Measurements from ENCODE around the gene TNK1. TPM values are rescaled to one million over a fixed set of nuclear protein-coding genes. Genes with fewer than 3 reads are reported as not detected.

TNK1 gene
- total RNA-seq (2014; rRNA removed; shearing (Covaris generic)) (8.9 and 15.0 TPM in 2 replicates), polyA plus RNA-seq (2016; fragmentation: Nextera tagmentation; extraction: Ambion mirVana) (6.1 TPM in 2 replicates)
- long read RNA-seq, partial matches to known transcripts, result 1 of 2 reads
- long read RNA-seq, other reads (novel, unspliced or antisense), result 1 of 2 reads

- Histone ChIP-seq H3K4me2 (peak within 1 kb of the TSS; percentile 98), H3K4me1 (ENCODE audit: insufficient read depth) (peaks cover 17% of the 10 kb centered on the region), H3K4me3 (peak within 1 kb of the TSS; percentile 76), H2AFZ (peak within 1 kb of the TSS; percentile 99), H3K79me2 (replicated peaks; ENCODE audit: insufficient read depth) (no peaks in the 10 kb centered on the region), H3F3A (replicated peaks; ENCODE audit: low read depth) (peaks cover 23% of the 10 kb centered on the region; the same call in 1 of the 2 replicates), H3K36me3 (ENCODE audit: insufficient read depth) (no peaks in the 10 kb centered on the region; the same call in 1 of the 2 replicates), H3K27ac (ENCODE audit: low read depth) (no peak within 1 kb of the TSS), H4K20me1 (replicated peaks; ENCODE audit: insufficient read depth) (no peaks in the 10 kb centered on the region), H3K9me2 (ENCODE audit: insufficient read depth) (no peaks in the 10 kb centered on the region), H3K27me3 (ENCODE audit: insufficient read depth) (peaks cover 42% of the 10 kb centered on the region)
- H3K4me3 Mint-ChIP-seq, result peak within 1 kb of the TSS; percentile 79
- no peak within 1 kb of the TSS for H3K27ac Mint-ChIP-seq
- peaks cover 13% of the 10 kb centered on the region for H3K9me3 Mint-ChIP-seq
- H3K27me3 Mint-ChIP-seq (ENCODE audit: insufficient read depth, low read depth, poor library complexity), result peaks cover 41% of the 10 kb centered on the region
- TF ChIP-seq ZNF331 (CRISPR knock-in tag; IDR thresholded peaks at IDR 0.05; ENCODE audit: low read depth) (no peak), ETS1 (IDR thresholded peaks at IDR 0.05) (no peak), POLR2AphosphoS5 (IDR thresholded peaks at IDR 0.05; ENCODE audit: low read depth) (peak; percentile 78), CTCF (conservative IDR thresholded peaks at IDR 0.05; ENCODE audit: low read depth in 2 of 2) (no peak), NANOG (IDR thresholded peaks at IDR 0.05; ENCODE audit: borderline replicate concordance) (no peak)
- DNase-seq (ENCODE audit: low spot score) (peak; percentile 73), ATAC-seq (peak; percentile 40)
- peaks cover 7% of the 10 kb centered on the region; the same call in 2 of the 3 replicates for H3K36me3 Mint-ChIP-seq (ENCODE audit: low read depth)
- H3K4me1 Mint-ChIP-seq, result peaks cover 21% of the 10 kb centered on the region
These were observed at the start of gene TNK1 for GRCh38 chr17:7380855-7381683. Gene TNK1, plus strand, starts transcription at chr17:7381089. Its CDS starts 1,838 bp downstream, at chr17:7382927.

GRCh38 chr17:7332111-7332510 is 48.8 kb upstream of the TNK1 start:
- Mint-ChIP-seq H3K36me3 (ENCODE audit: low read depth) (peaks cover 5% of the 10 kb centered on the region; the same call in 1 of the 3 replicates), H3K27ac (peak overlapping the region; percentile 2; the same call in 1 of the 2 replicates), H3K9me3 (no peaks in the 10 kb centered on the region), H3K27me3 (ENCODE audit: insufficient read depth, low read depth, poor library complexity) (peaks cover 9% of the 10 kb centered on the region), H3K4me3 (no peak overlapping the region; the same call in 2 of the 3 replicates), H3K4me1 (peaks cover 36% of the 10 kb centered on the region)
- H3K4me2 ChIP-seq, result no peak overlapping the region; the same call in 1 of the 2 replicates
- H3K4me1 ChIP-seq (ENCODE audit: insufficient read depth), result peaks cover 19% of the 10 kb centered on the region
- H3K36me3 ChIP-seq (ENCODE audit: insufficient read depth), result no peaks in the 10 kb centered on the region
- DNase-seq (ENCODE audit: low spot score) (no peak), ATAC-seq (no peak)
- H3F3A ChIP-seq (replicated peaks; ENCODE audit: low read depth), result peaks cover 31% of the 10 kb centered on the region
- no peak overlapping the region for H3K4me3 ChIP-seq
- H4K20me1 ChIP-seq (replicated peaks; ENCODE audit: insufficient read depth), result no peaks in the 10 kb centered on the region
- H3K27ac ChIP-seq (ENCODE audit: low read depth), result no peak overlapping the region
- H3K79me2 ChIP-seq (replicated peaks; ENCODE audit: insufficient read depth), result peaks cover 14% of the 10 kb centered on the region
- no peaks in the 10 kb centered on the region for H3K9me2 ChIP-seq (ENCODE audit: insufficient read depth)
- H2AFZ ChIP-seq, result 0 out of 2 replicates have a peak overlapping the region, but pooled peaks have one; percentile 52
- no peaks in the 10 kb centered on the region for H3K27me3 ChIP-seq (ENCODE audit: insufficient read depth)
- TF ChIP-seq ZNF114 (CRISPR knock-in tag; IDR thresholded peaks at IDR 0.05), result no peak
- no peak for TF ChIP-seq STAT1 (IDR thresholded peaks at IDR 0.05; ENCODE audit: unreplicated experiment)
- no peak for TF ChIP-seq CREB1 (CRISPR knock-in tag; IDR thresholded peaks at IDR 0.05; ENCODE audit: low read depth)
- no peak for TF ChIP-seq CTCF (conservative IDR thresholded peaks at IDR 0.05; ENCODE audit: low read depth in 2 of 2)
- no peak for TF ChIP-seq POLR2AphosphoS5 (IDR thresholded peaks at IDR 0.05; ENCODE audit: low read depth)
- no peak for TF ChIP-seq REST (IDR thresholded peaks at IDR 0.05; ENCODE audit: unreplicated experiment)
- TF ChIP-seq NANOG (IDR thresholded peaks at IDR 0.05; ENCODE audit: borderline replicate concordance), result no peak
- no peak for TF ChIP-seq EZH2 (IDR thresholded peaks at IDR 0.05; ENCODE audit: low read depth, unreplicated experiment)
- no peak for TF ChIP-seq ETS1 (IDR thresholded peaks at IDR 0.05)
- no peak for TF ChIP-seq JUNB (IDR thresholded peaks at IDR 0.05; ENCODE audit: unreplicated experiment)
- TF ChIP-seq EZH2phosphoT487 (IDR thresholded peaks at IDR 0.05; ENCODE audit: unreplicated experiment), result no peak
